GM13977 (cell line): ENCODE data around the gene DNAH5.

Experiments
- DNase-seq: peaks from one replicate; pipeline ENCODE4 v3.0.0; 2012; ENCODE audit warnings: low spot score
- CTCF ChIP-seq: IDR thresholded peaks from 2 replicates; pipeline ENCODE4 v1.5.1; 2012; ENCODE audit warnings: mild to moderate bottlenecking, control low read depth; ENCODE audit not compliant: insufficient read depth; ENCODE audit errors: extremely low read depth, missing control alignments
- in situ Hi-C: fragments of 300-500 bp; cut with MboI; formaldehyde crosslinking; loops from one replicate; pipeline ENCODE4 v1.12.0; 2022; ENCODE audit warnings: low sequenced_read_pairs, low pct_unique_long_range_greater_than_20kb, mixed read lengths, inconsistent platforms; ENCODE audit not compliant: unreplicated experiment

Gene DNAH5

GRCh38 chr5:13913962-13914361, 30.5 kb downstream of the DNAH5 start:
- no peak for DNase-seq
- in situ Hi-C loops: no loop called here

GRCh38 chr5:13910637-13911288, 33.7 kb downstream of the DNAH5 start:
- TF ChIP-seq CTCF: no peak
- in situ Hi-C loops: no loop called here
- no peak for DNase-seq

More at GRCh38 chr5:13913962-13914361, 30.5 kb downstream of the DNAH5 start:
- no peak for TF ChIP-seq CTCF

- no peak for DNase-seq
- TF ChIP-seq CTCF: no peak
- in situ Hi-C loops: no loop called here
Measured at GRCh38 chr5:13910201-13910600, 34.3 kb downstream of the DNAH5 start.

- no peak for TF ChIP-seq CTCF
- no peak for DNase-seq
- in situ Hi-C loops: no loop called here
Measured at GRCh38 chr5:13909271-13909670, 35.2 kb downstream of the DNAH5 start.

- TF ChIP-seq CTCF: no peak
- no peak for DNase-seq
- in situ Hi-C loops: no loop called here
Measured at GRCh38 chr5:13898569-13898968, 45.9 kb downstream of the DNAH5 start.

- TF ChIP-seq CTCF: no peak
- in situ Hi-C loops: no loop called here
- DNase-seq: no peak
Measured at GRCh38 chr5:13878357-13878756, 66.1 kb downstream of the DNAH5 start.
